Endometrial microvascular endothelial cells (primary cell): ENCODE measurements around the gene MYORG. TPM values are rescaled to one million over a fixed set of nuclear protein-coding genes. Genes with fewer than 3 reads are reported as not detected.

Experiments used
- in situ Hi-C: cut with HindIII; loops from 2 replicates; pipeline ENCODE4 v1.10.0; 2017; ENCODE audit warnings: low sequenced_read_pairs, low pct_unique_long_range_greater_than_20kb; ENCODE audit errors: inconsistent ontology term
- total RNA-seq: library from RNA; depleted of rRNA; stranded (reverse); fragments of >200 nt; gene quantifications from one replicate; pipeline ENCODE4 v1.2.3, GENCODE V29; 2015; ENCODE audit errors: inconsistent ontology term

Gene MYORG
- total RNA-seq, 1 donor from 2014 or later, result 10.4 TPM

- in situ Hi-C loops, result no loop called here
These were observed 10.0 kb upstream of the MYORG start for GRCh38 chr9:34386656-34387055.

GRCh38 chr9:34385561-34386230 is 9.0 kb upstream of the MYORG start:
- in situ Hi-C loops, result no loop called here

GRCh38 chr9:34384368-34385165 is 7.9 kb upstream of the MYORG start:
- in situ Hi-C loops, result no loop called here

- in situ Hi-C loops, result no loop called here
These were observed 7.2 kb upstream of the MYORG start for GRCh38 chr9:34383904-34384303.

- in situ Hi-C loops, result no loop called here
These were observed 6.2 kb upstream of the MYORG start for GRCh38 chr9:34382879-34383278.

GRCh38 chr9:34382054-34382453 is 5.4 kb upstream of the MYORG start:
- in situ Hi-C loops, result no loop called here

- in situ Hi-C loops, result no loop called here
These were observed 4.6 kb upstream of the MYORG start for GRCh38 chr9:34381323-34381722.

- in situ Hi-C loops, result no loop called here
These were observed 4.0 kb upstream of the MYORG start for GRCh38 chr9:34380511-34381315.

GRCh38 chr9:34380034-34380510 is 3.4 kb upstream of the MYORG start:
- in situ Hi-C loops, result no loop called here

- in situ Hi-C loops, result no loop called here
These were observed 2.8 kb upstream of the MYORG start for GRCh38 chr9:34379334-34380033.

GRCh38 chr9:34378376-34379060 is 1.8 kb upstream of the MYORG start:
- in situ Hi-C loops, result no loop called here

- in situ Hi-C loops, result no loop called here
These were observed 677 bp upstream of the MYORG start for GRCh38 chr9:34377404-34377746.

- in situ Hi-C loops, result no loop called here
These were observed 650 bp downstream of the MYORG start for GRCh38 chr9:34375901-34376595.

- in situ Hi-C loops, result no loop called here
These were observed 1.7 kb downstream of the MYORG start for GRCh38 chr9:34374905-34375552.

GRCh38 chr9:34374339-34374738 is 2.4 kb downstream of the MYORG start:
- in situ Hi-C loops, result no loop called here

GRCh38 chr9:34373749-34374148 is 2.9 kb downstream of the MYORG start:
- in situ Hi-C loops, result no loop called here

GRCh38 chr9:34372467-34373011 is 4.2 kb downstream of the MYORG start:
- in situ Hi-C loops, result no loop called here
